HUES6 (cell line): ENCODE results near the gene MPPED2.

Experiments used
- H3K27ac ChIP-seq: 2 replicates; pipeline ENCODE4 v1.7.0; 2013; ENCODE audit warnings: low read depth, mild to moderate bottlenecking, low read length, inconsistent platforms
- H3K27me3 ChIP-seq: 2 replicates; pipeline ENCODE4 v1.6.1; 2013; ENCODE audit warnings: low read length; ENCODE audit not compliant: control insufficient read depth, insufficient read depth
- H3K36me3 ChIP-seq: 2 replicates; pipeline ENCODE4 v1.6.1; 2013; ENCODE audit warnings: low read length; ENCODE audit not compliant: control insufficient read depth, insufficient read depth
- H3K4me1 ChIP-seq: 2 replicates; pipeline ENCODE4 v1.6.1; 2013; ENCODE audit warnings: low read length; ENCODE audit not compliant: control insufficient read depth, insufficient read depth
- H3K4me3 ChIP-seq: 2 replicates; pipeline ENCODE4 v1.5.1; 2013; ENCODE audit warnings: low read depth, low read length
- H3K9ac ChIP-seq: one replicate; pipeline ENCODE4 v1.6.1; 2013; ENCODE audit warnings: mild to moderate bottlenecking, low read length
- H3K9me3 ChIP-seq: 2 replicates; pipeline ENCODE4 v1.6.1; 2013; ENCODE audit warnings: low read depth, low read length; ENCODE audit not compliant: control insufficient read depth, insufficient read depth

The MPPED2 gene

DNA sequence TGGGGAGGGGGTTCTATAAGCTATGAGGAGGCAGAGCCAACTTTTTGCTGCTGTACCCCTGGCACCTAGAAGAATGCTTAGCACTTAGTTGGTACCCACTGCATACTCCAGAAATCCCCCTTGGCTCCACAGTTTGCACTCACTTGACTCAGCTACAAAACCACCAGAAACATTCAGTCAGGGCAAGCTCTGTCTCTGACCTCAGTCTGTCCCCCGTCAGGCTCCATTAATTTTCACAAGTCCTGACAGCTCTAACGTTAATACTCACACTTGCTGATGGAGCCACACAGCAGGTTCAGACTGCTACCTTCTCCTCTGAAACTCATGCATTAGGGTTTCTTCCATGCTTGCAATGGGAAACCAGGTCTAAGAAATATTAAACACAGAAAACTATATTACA, 81.7 kb downstream of the MPPED2 start:
- Histone ChIP-seq H3K4me1 (peaks cover 4% of the 10 kb centered on the region; the same call in 1 of the 2 replicates), H3K27ac (no peak overlapping the region), H3K9me3 (no peaks in the 10 kb centered on the region), H3K4me3 (no peak overlapping the region), H3K27me3 (no peaks in the 10 kb centered on the region), H3K9ac (no peak overlapping the region), H3K36me3 (no peaks in the 10 kb centered on the region)

DNA sequence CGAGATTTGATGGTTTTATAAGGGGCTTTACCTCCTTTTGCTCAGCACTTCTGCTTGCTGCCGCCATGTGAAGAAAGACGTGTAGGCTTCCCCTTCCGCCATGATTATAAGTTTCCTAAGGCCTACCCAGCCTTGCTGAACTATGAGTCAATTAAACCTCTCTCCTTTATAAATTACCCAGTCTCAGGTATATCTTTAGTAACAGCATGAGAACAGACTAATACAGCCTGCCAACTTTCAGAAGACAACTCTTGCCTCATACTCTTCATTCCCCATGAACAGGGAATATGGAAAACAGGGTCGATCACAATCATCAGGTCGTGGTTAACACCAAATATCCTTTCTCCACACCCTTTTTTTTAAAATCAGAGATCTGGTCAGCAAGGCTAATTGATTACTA, 83.0 kb downstream of the MPPED2 start:
- Histone ChIP-seq H3K27me3 (no peaks in the 10 kb centered on the region), H3K27ac (no peak overlapping the region)

DNA sequence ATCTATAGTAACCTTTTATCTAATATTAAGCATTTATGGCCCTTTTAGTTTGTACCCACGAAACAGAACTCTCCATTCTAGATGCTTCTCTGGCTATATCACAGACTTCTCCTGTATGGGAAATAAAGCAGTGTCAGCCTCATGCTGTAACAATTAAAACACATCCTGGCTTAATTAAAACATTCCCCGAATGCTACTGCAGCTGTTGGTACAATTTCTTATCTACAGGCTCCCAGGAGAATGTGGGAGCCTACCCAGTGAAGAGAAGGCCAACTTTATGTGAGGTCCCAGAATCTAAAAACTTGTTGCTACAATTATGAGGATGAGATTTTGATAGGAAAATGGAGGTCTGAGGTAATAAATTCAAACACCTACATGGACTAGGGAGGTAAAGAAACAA, 83.8 kb downstream of the MPPED2 start:
- Histone ChIP-seq H3K27me3 (no peaks in the 10 kb centered on the region), H3K9me3 (no peaks in the 10 kb centered on the region), H3K36me3 (no peaks in the 10 kb centered on the region), H3K4me1 (no peaks in the 10 kb centered on the region), H3K27ac (no peak overlapping the region), H3K9ac (no peak overlapping the region), H3K4me3 (no peak overlapping the region)

More for the DNA sequence above, 83.0 kb downstream of the MPPED2 start:
- H3K4me3 ChIP-seq: no peak overlapping the region
- no peaks in the 10 kb centered on the region for H3K9me3 ChIP-seq
- H3K9ac ChIP-seq: no peak overlapping the region
- no peaks in the 10 kb centered on the region for H3K36me3 ChIP-seq
- H3K4me1 ChIP-seq: peaks cover under 1% of the 10 kb centered on the region; the same call in 1 of the 2 replicates

DNA sequence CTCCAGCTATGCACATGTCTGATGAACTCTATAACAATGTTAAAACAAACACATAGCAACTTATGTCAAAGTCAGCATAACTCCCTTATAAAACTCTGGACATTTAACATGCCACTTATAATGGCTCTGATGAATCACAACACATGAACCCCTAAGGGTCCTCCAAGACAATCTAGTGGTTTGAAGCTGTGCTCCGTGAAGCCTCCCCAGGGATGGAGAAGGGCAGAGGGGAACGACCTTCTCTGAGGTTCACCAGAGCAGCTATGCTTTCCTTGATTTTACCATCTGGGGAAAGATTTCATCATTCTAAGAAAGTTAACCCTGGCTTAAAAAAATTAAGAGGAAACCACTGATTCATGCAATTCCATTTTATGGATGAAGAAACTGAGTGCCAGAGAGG, 84.4 kb downstream of the MPPED2 start:
- Histone ChIP-seq H3K36me3 (no peaks in the 10 kb centered on the region), H3K27ac (no peak overlapping the region), H3K9me3 (no peaks in the 10 kb centered on the region), H3K4me1 (no peaks in the 10 kb centered on the region), H3K27me3 (no peaks in the 10 kb centered on the region), H3K4me3 (no peak overlapping the region), H3K9ac (no peak overlapping the region)

DNA sequence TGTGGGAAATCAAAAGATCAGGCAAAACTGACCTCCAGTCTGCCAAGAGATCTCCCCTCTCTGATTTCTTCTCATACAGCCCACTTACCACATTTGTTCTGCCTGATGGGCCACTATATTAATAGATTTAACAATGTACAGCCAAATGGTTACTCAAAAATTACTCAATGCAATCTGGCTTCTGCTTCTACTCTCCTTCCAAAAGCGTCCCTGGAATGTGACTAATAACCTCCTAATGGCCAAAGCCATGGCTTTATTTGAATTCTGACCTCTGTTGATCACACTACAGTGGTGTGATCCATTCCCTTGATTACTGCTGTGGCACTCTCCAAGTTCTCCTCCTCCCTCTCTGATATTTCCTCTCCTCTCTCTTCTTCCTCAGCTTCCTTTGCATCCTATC, 86.2 kb downstream of the MPPED2 start:
- no peaks in the 10 kb centered on the region for H3K36me3 ChIP-seq
- no peaks in the 10 kb centered on the region for H3K9me3 ChIP-seq
- no peak overlapping the region for H3K27ac ChIP-seq
- no peak overlapping the region for H3K9ac ChIP-seq
- no peak overlapping the region for H3K4me3 ChIP-seq
- H3K4me1 ChIP-seq: no peaks in the 10 kb centered on the region
- H3K27me3 ChIP-seq: no peaks in the 10 kb centered on the region

DNA sequence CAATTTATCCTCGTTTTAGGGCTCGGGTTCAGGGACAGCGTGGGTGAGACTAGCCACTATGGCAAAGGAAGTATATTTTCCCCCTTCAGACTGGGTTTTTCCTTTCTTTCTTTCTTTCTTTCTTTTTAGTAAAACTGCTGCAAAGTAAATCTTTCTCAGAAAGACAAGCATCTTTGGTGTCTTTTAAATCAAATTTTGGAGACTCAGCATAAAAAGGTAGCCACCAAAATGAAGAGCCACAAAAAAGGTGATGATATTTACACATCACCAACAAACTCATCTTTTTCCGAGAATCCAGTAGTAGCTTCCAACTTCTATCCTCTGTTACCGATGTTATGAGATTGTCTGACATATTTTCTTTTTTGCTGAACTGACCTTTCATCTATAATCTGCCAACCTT, 88.6 kb downstream of the MPPED2 start:
- no peak overlapping the region for H3K4me3 ChIP-seq
- H3K27ac ChIP-seq: no peak overlapping the region
- H3K9me3 ChIP-seq: no peaks in the 10 kb centered on the region
- H3K9ac ChIP-seq: no peak overlapping the region
- no peaks in the 10 kb centered on the region for H3K4me1 ChIP-seq
- H3K27me3 ChIP-seq: no peaks in the 10 kb centered on the region
- no peaks in the 10 kb centered on the region for H3K36me3 ChIP-seq

DNA sequence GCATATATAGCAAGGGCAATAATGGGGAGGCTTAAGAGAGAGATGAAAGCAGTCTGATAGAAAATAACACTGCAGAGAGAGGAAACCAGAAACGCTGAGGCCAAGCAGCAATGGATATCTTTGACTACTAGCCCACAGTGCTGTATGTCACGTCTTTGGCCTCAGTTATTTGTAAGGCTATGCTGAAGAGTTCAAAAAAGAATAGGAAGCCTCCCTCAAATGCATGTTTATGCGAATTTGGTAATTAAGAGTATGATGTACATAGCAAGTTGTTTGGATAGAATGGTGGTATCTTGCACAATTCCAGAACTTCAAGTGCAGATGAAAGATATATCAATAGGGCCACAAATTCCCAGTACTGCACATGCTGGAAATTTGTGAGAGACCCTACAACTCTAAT, 89.2 kb downstream of the MPPED2 start:
- Histone ChIP-seq H3K27ac (no peak overlapping the region), H3K27me3 (no peaks in the 10 kb centered on the region), H3K9me3 (no peaks in the 10 kb centered on the region), H3K9ac (no peak overlapping the region), H3K4me1 (no peaks in the 10 kb centered on the region), H3K4me3 (no peak overlapping the region), H3K36me3 (no peaks in the 10 kb centered on the region)

DNA sequence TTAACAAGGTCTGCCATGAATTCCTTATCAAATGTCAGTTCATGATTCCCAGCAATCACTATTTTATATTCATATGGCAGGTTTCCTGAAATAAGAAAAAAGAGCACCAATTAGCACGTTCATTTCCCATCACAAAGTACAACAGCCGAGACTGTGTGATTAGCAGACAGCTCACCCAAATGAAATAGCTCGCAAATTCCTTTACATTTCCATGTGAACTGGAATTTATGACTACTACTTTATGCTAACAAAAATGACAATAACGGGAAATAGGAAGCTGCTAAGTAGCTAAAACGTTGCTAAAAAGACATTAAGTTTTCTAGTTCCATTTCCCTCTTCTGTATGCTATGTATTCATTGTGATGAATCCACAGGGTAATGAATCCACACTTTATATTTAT, 90.7 kb downstream of the MPPED2 start:
- Histone ChIP-seq H3K9me3 (no peaks in the 10 kb centered on the region), H3K4me1 (no peaks in the 10 kb centered on the region), H3K9ac (no peak overlapping the region), H3K4me3 (no peak overlapping the region), H3K36me3 (no peaks in the 10 kb centered on the region), H3K27me3 (no peaks in the 10 kb centered on the region), H3K27ac (no peak overlapping the region)

DNA sequence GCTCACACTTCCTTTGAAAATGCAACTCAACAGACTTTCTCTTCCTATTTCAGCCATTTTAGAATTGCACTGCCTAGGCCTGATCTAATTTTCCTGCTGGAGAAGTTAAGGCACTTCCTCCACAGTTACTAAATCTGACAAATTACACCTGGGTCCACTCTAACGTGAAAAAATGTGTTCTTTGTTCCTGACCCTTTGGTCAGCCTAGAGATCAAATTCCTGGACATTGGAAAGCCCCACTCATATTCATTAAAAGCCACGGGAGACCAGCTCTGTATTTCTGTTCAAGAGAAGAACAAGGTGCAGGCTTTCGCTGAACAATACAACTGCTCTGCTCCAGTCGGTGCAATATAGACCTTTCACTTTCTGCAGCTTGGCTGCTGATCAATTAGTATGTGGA, 96.6 kb downstream of the MPPED2 start:
- no peaks in the 10 kb centered on the region for H3K36me3 ChIP-seq
- no peak overlapping the region for H3K9ac ChIP-seq
- no peaks in the 10 kb centered on the region for H3K9me3 ChIP-seq
- H3K4me1 ChIP-seq: no peaks in the 10 kb centered on the region
- no peak overlapping the region for H3K4me3 ChIP-seq
- no peak overlapping the region; the same call in 1 of the 2 replicates for H3K27ac ChIP-seq
- no peaks in the 10 kb centered on the region for H3K27me3 ChIP-seq

DNA sequence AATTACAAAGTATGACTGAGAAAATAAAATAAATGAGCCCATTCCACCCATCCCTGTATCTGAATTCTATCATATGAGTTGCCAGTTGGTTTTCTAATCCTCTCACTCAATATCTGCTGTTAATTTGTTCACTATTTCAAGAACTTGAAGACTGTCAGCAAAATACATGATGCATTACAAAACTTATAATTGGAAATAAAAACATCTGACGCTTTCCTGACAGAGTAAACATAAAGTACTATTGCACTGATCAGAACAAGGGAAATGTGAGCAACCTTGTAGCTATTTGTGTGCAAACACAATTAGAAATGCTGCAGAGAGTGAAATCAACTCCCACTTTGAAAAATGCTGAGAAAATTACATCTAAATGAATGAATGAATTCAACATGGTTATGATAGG, 97.1 kb downstream of the MPPED2 start:
- Histone ChIP-seq H3K27me3 (no peaks in the 10 kb centered on the region), H3K27ac (no peak overlapping the region; the same call in 1 of the 2 replicates), H3K36me3 (no peaks in the 10 kb centered on the region), H3K9ac (no peak overlapping the region), H3K4me3 (no peak overlapping the region), H3K4me1 (no peaks in the 10 kb centered on the region), H3K9me3 (no peaks in the 10 kb centered on the region)

DNA sequence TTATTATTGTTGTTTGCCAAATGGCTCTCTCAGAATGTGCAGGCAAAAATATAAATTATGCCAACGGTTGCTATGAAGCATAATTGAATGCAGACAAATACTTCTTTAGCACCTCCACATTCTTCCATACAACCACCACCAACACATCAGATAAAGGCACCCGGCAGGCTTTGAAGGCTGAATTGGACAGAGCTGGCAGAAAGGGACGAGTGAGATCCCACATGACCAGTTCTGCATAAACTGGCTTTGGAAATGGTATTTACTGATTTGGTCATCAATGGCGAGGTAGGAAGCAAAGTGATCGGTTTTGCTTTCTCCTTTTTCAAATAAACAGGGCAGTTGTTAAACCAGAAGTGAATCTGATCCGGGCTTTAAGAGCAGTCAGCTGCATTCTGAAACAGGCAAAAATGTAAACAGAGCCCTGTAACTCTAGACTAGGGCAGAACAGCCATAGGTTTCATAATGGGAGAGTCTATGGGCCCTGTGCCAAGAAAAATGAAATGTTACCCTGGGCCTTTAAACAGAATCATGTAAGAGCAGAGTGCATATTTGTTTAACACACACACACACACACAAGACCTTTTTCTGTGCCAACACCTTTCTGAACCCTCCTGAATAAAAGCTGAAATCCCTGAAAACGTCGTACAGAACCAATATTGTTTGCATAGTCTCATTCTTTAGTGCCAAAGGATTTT, 97.7 kb downstream of the MPPED2 start:
- no peak overlapping the region for H3K9ac ChIP-seq
- no peak overlapping the region for H3K4me3 ChIP-seq
- H3K27ac ChIP-seq: no peak overlapping the region
- no peaks in the 10 kb centered on the region; the same call in 1 of the 2 replicates for H3K4me1 ChIP-seq
- no peaks in the 10 kb centered on the region for H3K36me3 ChIP-seq
- no peaks in the 10 kb centered on the region for H3K27me3 ChIP-seq
- no peaks in the 10 kb centered on the region for H3K9me3 ChIP-seq
